22Rv1 (cell line): Measurements from ENCODE around the gene PCDH9.

Source experiments
- CTCF ChIP-seq: fragments of 450-650 bp; IDR thresholded peaks from 2 replicates; pipeline ENCODE4 v1.5.1; 2017; ENCODE audit warnings: mild to moderate bottlenecking
- ZFX ChIP-seq: fragments of 450-650 bp; IDR thresholded peaks from 2 replicates; pipeline ENCODE4 v1.6.1; 2017; ENCODE audit warnings: antibody characterized with exemption, borderline replicate concordance

GRCh38 chr13:66520511-66521355 is 709.4 kb downstream of the PCDH9 start:
- TF ChIP-seq CTCF (no peak), ZFX (no peak)
